BE2C (cell line): Measurements from ENCODE around the gene AKAP6.
"Not testable (repeated sequence)": the region's sequence is repeated elsewhere in the genome, so short reads cannot be mapped to it uniquely, and the experiment has no call there.

ENCODE experiments used
- DNase-seq: peaks from one replicate; pipeline ENCODE4 v3.0.0-alpha.2; 2020
- H3K27me3 ChIP-seq: fragments of 250-450 bp; sonication (Bioruptor Pico); 2 replicates; pipeline ENCODE4 v1.5.1; 2020; ENCODE audit warnings: mild to moderate bottlenecking
- H3K36me3 ChIP-seq: fragments of 250-450 bp; sonication (Bioruptor Pico); 2 replicates; pipeline ENCODE4 v1.5.1; 2020; ENCODE audit warnings: mild to moderate bottlenecking
- H3K4me1 ChIP-seq: fragments of 250-450 bp; sonication (Bioruptor Pico); 2 replicates; pipeline ENCODE4 v1.5.1; 2020
- H3K4me3 ChIP-seq: 2 replicates; pipeline ENCODE4 v1.5.1; 2011; ENCODE audit warnings: low read depth, low read length
- H3K9me3 ChIP-seq: fragments of 250-450 bp; sonication (Bioruptor Pico); 2 replicates; pipeline ENCODE4 v1.5.1; 2020
- CTCF ChIP-seq: IDR thresholded peaks from 2 replicates; pipeline ENCODE4 v1.5.1; 2012; ENCODE audit warnings: mild to moderate bottlenecking, low read depth, low read length

Gene AKAP6

GRCh38 chr14:32370714-32371113 is 41.6 kb downstream of the AKAP6 start:
- H3K4me1 ChIP-seq = peaks cover 17% of the 10 kb centered on the region
- no peak for TF ChIP-seq CTCF
- no peak for DNase-seq
- no peaks in the 10 kb centered on the region for H3K27me3 ChIP-seq
- no peaks in the 10 kb centered on the region for H3K9me3 ChIP-seq
- no peak overlapping the region for H3K4me3 ChIP-seq
- H3K36me3 ChIP-seq = no peaks in the 10 kb centered on the region

GRCh38 chr14:32372154-32372553 is 43.1 kb downstream of the AKAP6 start:
- Histone ChIP-seq H3K36me3 (no peaks in the 10 kb centered on the region), H3K9me3 (no peaks in the 10 kb centered on the region), H3K4me1 (peaks cover 12% of the 10 kb centered on the region), H3K4me3 (no peak overlapping the region), H3K27me3 (no peaks in the 10 kb centered on the region)
- DNase-seq = no peak
- TF ChIP-seq CTCF = no peak

- not testable (repeated sequence) for H3K9me3 ChIP-seq, H3K4me3 ChIP-seq, H3K36me3 ChIP-seq, DNase-seq, H3K27me3 ChIP-seq
- H3K4me1 ChIP-seq = peaks cover 16% of the 10 kb centered on the region
Measured at GRCh38 chr14:32373174-32373573, 44.1 kb downstream of the AKAP6 start.

- no peaks in the 10 kb centered on the region for H3K27me3 ChIP-seq
- no peaks in the 10 kb centered on the region for H3K36me3 ChIP-seq
- TF ChIP-seq CTCF = no peak
- H3K4me3 ChIP-seq = no peak overlapping the region
- no peak for DNase-seq
- no peaks in the 10 kb centered on the region for H3K9me3 ChIP-seq
- peaks cover 16% of the 10 kb centered on the region for H3K4me1 ChIP-seq
Measured at GRCh38 chr14:32374155-32374554, 45.1 kb downstream of the AKAP6 start.

- no peak for DNase-seq
- no peaks in the 10 kb centered on the region for H3K9me3 ChIP-seq
- H3K4me3 ChIP-seq = no peak overlapping the region
- TF ChIP-seq CTCF = no peak
- H3K36me3 ChIP-seq = no peaks in the 10 kb centered on the region
- peaks cover 16% of the 10 kb centered on the region for H3K4me1 ChIP-seq
- no peaks in the 10 kb centered on the region for H3K27me3 ChIP-seq
Measured at GRCh38 chr14:32375663-32376062, 46.6 kb downstream of the AKAP6 start.

- no peaks in the 10 kb centered on the region for H3K27me3 ChIP-seq
- H3K36me3 ChIP-seq = no peaks in the 10 kb centered on the region
- TF ChIP-seq CTCF = no peak
- H3K4me1 ChIP-seq = peaks cover 16% of the 10 kb centered on the region
- no peak for DNase-seq
- H3K9me3 ChIP-seq = no peaks in the 10 kb centered on the region
- H3K4me3 ChIP-seq = no peak overlapping the region
Measured at GRCh38 chr14:32377046-32377646, 48.0 kb downstream of the AKAP6 start.

- Histone ChIP-seq H3K36me3 (no peaks in the 10 kb centered on the region), H3K4me3 (no peak overlapping the region), H3K4me1 (peaks cover 16% of the 10 kb centered on the region), H3K27me3 (no peaks in the 10 kb centered on the region), H3K9me3 (no peaks in the 10 kb centered on the region)
- DNase-seq = no peak
- TF ChIP-seq CTCF = no peak
Measured at GRCh38 chr14:32378284-32378683, 49.2 kb downstream of the AKAP6 start.
